G401 (cell line): ENCODE data around the gene SLC13A3. TPM values are rescaled to one million over a fixed set of nuclear protein-coding genes. Genes with fewer than 3 reads are reported as not detected.

Source experiments
- DNase-seq: peaks from one replicate; pipeline ENCODE4 v3.0.0-alpha.2; 2015; ENCODE audit warnings: low spot score
- in situ Hi-C: cut with HindIII; loops from 2 replicates; pipeline ENCODE4 v1.10.0; 2016; ENCODE audit warnings: low sequenced_read_pairs, mixed read lengths
- total RNA-seq: library from RNA; depleted of rRNA; stranded (reverse); fragments of >200 nt; shearing (Covaris generic); gene quantifications from 2 replicates; pipeline ENCODE4 v1.2.3, GENCODE V29; 2014

SLC13A3 gene
- total RNA-seq, 1 experiment from 2014 or later = not detected

GRCh38 chr20:46618316-46619100, 32.8 kb downstream of the SLC13A3 start:
- in situ Hi-C loops = no loop called here
- no peak for DNase-seq

DNA sequence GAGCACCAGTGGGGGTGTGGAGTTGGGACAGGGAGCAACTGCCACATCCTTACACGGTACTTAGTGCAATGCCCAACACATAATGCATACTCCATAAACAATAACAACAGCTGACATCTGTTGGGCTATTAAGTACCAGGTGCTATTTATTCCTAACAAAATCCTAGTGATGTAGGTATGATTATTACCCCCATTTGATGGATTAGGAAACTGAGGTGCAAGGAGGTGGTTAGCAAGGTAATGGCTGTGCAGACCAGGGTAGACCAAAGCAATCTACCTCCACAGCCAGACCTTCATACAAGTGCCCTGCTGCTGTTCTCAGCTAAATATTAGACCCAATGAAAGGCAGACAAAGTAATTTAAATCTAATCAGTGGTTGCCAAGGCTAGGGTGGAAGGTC, 36.8 kb downstream of the SLC13A3 start:
- in situ Hi-C loops = no loop called here
- no peak for DNase-seq

GRCh38 chr20:46610145-46610544, 41.1 kb downstream of the SLC13A3 start:
- in situ Hi-C loops = no loop called here
- DNase-seq = no peak

- DNase-seq = no peak
- in situ Hi-C loops = no loop called here
Measured at GRCh38 chr20:46609043-46609442, 42.2 kb downstream of the SLC13A3 start.

DNA sequence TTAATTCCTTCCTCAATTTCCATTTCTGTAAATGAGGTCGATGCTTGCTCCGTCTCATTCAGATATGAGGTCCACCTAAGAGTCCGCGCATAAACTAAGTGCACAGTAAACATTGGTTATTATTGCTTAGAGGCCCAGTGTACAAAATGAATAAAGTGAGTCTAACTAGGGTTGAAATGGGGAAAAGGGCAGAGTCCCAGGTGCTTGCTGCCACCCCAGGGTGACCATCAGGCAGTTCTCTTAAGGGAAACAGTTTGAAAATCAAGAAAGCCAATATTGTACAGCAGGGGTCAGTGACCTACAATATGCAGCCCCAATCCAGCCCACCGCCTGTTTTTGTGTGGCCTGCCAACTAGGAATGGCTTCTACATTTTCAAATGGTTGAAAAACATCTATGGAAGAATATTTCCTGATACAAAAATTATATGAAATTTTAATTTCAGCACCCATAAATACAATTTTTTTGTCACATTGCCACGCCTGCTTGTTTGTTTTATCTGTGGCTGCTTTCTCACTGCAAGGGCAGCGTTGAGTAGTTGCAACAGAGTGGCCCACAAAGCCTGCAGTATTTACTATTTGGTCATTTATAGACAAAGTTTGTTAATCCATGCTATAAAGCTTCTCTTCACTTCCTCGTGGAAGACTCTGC, 43.3 kb downstream of the SLC13A3 start:
- in situ Hi-C loops = no loop called here
- DNase-seq = no peak

DNA sequence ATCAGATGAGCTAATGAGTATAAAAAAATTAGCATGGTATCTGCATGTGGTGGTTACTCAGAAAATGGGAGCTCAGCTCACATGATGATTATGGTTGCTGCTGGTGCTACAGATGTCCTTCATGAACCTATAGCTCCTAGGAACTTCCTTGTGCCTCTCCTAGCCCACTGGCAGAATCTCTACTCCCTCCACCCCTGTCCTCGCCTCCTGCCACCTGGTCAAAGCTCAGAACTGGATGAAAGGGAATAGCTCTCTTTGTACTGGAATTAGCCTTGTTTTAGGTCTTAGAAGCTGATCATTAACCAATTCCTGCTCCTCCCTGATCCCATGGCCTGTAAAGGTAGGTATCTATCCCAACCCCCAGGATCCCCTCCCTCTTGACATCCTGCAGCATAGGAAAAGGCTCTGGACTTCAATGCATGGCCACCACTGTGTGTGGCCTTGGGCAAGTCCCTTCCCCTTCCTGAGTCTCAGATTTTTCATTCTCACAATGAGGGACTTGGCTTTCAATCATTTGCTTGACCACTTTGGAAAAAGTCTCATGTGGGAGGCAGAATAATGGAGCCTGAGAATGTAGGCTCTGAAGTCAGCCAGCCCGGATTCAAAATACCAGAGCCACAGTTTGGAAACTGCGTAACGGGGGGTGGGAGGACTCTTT, 43.9 kb downstream of the SLC13A3 start:
- no peak for DNase-seq
- in situ Hi-C loops = no loop called here

DNA sequence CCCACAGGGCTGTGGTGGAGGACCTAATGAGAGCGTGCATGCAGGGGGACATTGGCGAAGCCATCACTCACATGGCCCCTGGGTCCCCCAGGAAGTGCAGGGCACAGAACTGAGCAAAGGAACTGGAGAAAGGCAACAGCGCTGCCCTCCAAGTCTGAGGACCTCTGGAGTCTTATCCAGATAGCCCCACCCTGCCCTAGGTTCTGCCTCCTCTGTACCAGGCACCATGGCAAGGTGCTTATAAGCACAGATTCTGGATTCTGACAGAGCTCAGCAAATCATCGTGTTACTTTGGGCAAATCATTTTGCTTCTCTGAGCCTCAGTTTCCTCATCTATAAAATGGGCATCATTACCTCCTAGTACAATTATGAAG, 44.5 kb downstream of the SLC13A3 start:
- in situ Hi-C loops = no loop called here
- no peak for DNase-seq

GRCh38 chr20:46605978-46606816, 45.1 kb downstream of the SLC13A3 start:
- DNase-seq = no peak
- in situ Hi-C loops = no loop called here

DNA sequence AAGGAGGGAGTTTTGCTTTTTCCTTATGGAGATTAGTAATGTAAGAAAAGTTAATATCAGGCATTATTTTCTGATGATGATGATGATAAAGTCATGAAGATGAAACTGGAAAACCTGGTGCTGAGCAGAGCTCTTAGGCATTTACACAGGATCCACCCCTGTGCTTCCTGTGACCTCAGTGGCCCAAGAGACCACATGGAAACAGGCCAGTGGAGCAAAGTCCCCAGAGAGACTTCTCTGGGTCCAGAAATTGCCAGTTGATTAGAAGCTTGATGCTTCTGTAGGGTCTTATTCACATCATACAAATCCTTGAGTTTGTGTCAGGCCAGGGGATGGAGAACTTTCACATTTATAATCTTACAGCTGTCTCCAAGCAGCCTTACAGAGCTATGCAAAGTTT, 46.1 kb downstream of the SLC13A3 start:
- in situ Hi-C loops = no loop called here
- DNase-seq = no peak

GRCh38 chr20:46604551-46605133, 46.6 kb downstream of the SLC13A3 start:
- no peak for DNase-seq
- in situ Hi-C loops = no loop called here

DNA sequence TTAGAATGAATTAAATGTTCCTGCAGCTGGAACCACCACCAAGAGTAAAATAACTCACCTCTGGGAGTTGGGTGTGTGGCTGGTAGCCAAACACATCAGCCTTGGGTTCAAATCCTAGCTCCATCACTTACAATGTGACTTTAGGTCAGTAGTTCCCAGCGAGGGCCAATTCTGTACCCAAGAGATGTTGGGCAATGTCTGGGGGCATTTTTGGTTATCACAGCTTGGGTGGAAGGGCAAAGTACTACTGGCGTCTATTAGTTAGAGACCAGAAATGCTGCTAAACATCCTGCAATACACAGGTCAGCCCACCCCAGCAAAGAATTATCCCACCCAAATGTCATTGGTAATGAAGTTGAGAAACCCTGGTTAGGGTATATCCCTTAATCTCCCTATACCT, 48.8 kb downstream of the SLC13A3 start:
- DNase-seq = no peak
- in situ Hi-C loops = no loop called here

DNA sequence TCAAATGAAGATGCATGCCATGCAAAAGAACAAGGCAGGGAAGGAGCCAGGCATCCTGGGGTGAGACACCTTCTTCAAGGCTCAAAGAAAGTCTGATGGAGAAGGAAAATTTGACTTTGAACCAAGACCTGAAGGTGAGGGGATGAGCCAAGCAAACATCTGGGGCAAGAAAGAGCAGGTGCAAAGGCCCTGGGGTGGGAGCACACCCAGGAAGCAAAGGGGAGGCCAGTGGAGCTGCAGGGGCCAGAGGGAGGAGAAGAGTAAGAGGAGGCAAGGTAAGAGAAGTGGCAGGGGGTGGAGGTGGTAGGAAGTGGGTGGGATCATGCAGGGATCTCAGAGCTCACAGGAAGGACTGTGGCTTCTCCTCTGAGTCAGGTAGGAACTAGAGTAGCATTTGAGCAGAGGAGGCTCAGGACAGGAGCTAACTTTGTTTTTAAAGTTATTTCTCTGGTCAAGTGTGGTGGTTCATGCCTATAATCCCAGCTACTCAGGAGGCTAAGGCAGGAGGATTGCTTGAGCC, 49.6 kb downstream of the SLC13A3 start:
- DNase-seq = no peak
- in situ Hi-C loops = no loop called here

DNA sequence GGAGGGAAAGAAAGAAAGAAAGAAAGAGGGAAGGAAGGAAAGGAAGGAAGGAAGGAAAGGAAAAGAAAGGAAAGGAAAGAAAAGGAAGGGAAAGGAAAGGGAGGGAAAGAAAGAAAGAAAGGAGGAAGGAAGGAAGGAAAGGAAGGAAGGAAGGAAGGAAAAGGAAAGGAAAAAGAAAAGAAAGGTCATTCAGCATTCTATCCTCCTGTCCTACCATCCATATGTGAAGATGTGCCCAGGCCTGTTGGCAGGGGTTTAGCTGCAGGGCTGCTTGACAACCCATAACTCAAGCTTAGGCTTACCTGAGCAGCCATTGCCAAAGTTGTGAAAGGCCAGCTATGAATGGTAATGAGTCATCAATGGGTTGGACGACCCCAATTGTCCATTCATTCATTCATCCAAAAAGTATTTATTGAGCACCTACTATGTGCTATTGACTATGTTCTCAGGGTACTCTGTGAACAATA, 50.9 kb downstream of the SLC13A3 start:
- DNase-seq = no peak
- in situ Hi-C loops = no loop called here

DNA sequence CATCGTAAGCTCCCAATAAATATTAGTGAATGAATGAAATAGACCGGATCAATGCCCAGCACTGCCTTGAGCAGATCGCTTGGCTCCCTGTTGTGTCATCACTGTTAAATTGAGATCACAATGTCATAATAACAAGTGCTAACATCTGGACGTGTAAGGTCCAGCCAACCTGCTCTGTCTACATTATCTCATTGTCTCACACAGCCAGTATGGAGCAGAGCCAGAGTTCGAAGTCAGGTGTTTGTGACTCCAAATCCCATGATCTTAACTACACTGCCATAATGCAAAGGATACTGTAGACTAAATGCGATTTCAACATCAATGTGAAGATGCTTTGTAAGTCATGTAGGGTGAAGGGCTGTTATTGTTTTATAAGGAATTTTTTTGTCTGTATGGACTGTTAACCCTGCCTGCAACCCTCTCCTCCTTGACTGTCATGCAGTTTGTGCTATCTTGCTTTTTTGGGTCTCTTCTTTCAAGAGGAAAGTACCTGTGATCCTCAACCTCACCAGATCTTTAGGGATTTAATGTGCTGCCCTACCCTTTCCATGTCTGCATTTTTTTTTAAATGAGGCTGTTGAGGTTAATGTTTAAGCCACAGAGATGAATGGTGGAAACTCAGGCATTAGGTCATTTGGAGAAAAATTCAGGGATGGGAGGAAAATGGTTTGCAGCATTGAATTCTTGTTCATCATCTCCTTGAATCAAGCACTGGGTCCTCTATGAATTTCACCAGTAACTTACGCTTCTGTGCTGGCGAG, 51.9 kb downstream of the SLC13A3 start:
- in situ Hi-C loops = no loop called here
- no peak for DNase-seq

GRCh38 chr20:46595933-46596332, 55.3 kb downstream of the SLC13A3 start:
- no peak for DNase-seq
- in situ Hi-C loops = no loop called here

DNA sequence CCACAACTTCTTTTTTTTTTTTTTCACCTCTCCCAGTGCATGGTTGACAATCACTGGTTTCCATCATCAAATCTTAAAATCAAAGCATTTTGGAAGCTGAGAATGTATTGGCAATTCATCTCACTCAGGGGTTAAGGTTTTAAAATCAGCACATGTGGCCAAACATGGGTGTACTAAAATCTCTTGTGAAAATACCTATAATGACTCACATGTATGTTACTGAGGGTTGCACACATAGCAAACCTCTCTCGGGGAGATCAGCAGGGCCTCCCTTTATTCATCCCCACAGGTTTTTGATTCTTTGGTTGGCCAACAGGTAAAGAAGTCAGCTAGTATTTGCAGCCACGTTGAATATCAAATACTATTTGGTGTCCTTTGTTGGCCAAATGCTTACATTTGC, 56.5 kb downstream of the SLC13A3 start:
- in situ Hi-C loops = no loop called here
- no peak for DNase-seq

- no peak for DNase-seq
- in situ Hi-C loops = no loop called here
Measured at GRCh38 chr20:46592580-46593362, 58.5 kb downstream of the SLC13A3 start.

DNA sequence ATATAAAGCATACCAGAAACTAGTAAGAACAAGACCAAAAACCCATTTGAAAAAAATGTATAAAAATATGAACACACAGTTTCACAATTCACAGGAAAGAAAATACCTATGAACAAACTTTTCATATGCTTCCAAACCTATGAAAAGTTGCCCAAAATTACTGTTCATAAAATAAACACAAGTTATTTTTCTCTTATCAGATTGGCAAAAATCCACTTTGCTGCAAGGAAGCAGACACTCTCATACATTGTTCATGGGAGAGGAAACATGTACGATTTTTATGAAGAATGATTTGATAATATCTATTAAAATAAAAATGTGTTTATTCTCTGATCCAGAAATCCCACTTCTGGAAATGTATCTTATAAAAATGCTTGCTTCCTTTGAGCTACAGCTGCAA, 60.8 kb downstream of the SLC13A3 start:
- in situ Hi-C loops = no loop called here
- no peak for DNase-seq
